Measurements from ENCODE around the gene ZMYM4. TPM values are rescaled to one million over a fixed set of nuclear protein-coding genes. Genes with fewer than 3 reads are reported as not detected.
A peak's percentile ranks its signal among the peaks of the same experiment; 100 is the strongest.

ZMYM4 gene
- polyA plus RNA-seq, 1 of the 3 experiments (the other 2 are of a cell fraction), result 12.2 TPM

DNA sequence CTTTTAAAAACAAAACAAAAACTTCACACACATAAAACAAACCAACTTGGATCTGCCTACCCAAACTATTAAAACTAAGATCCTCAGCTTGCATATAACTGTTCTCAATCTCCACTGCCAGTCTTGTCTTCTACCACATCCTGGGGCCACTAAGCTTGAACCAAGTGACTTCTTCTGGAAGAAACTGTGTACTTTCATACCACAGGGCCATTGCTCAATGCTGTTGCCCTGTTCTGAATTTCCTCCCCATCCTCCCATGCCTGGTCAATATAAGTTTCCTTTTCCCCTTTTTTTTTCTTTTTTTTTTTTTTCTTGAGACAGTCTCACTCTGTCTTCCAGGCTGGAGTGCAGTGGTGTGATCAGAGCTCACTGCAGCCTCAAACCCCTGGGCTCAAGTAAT is 178.8 kb downstream of the ZMYM4 start (continued):
- TF ChIP-seq, protein P1, sequence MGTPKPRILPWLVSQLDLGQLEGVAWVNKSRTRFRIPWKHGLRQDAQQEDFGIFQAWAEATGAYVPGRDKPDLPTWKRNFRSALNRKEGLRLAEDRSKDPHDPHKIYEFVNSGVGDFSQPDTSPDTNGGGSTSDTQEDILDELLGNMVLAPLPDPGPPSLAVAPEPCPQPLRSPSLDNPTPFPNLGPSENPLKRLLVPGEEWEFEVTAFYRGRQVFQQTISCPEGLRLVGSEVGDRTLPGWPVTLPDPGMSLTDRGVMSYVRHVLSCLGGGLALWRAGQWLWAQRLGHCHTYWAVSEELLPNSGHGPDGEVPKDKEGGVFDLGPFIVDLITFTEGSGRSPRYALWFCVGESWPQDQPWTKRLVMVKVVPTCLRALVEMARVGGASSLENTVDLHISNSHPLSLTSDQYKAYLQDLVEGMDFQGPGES (IDR thresholded peaks at IDR 0.05; ENCODE audit: low read depth, low read length), result no peak
- no peak for TF ChIP-seq POLR2AphosphoS5 (IDR thresholded peaks at IDR 0.05; ENCODE audit: low read depth, low read length)
- no peak for TF ChIP-seq TEAD4 (IDR thresholded peaks at IDR 0.05; ENCODE audit: borderline replicate concordance, insufficient read depth)
- TF ChIP-seq, protein P2, sequence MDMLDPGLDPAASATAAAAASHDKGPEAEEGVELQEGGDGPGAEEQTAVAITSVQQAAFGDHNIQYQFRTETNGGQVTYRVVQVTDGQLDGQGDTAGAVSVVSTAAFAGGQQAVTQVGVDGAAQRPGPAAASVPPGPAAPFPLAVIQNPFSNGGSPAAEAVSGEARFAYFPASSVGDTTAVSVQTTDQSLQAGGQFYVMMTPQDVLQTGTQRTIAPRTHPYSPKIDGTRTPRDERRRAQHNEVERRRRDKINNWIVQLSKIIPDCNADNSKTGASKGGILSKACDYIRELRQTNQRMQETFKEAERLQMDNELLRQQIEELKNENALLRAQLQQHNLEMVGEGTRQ (IDR thresholded peaks at IDR 0.05; ENCODE audit: borderline replicate concordance, low read depth, low read length), result no peak
- TF ChIP-seq, protein P3, sequence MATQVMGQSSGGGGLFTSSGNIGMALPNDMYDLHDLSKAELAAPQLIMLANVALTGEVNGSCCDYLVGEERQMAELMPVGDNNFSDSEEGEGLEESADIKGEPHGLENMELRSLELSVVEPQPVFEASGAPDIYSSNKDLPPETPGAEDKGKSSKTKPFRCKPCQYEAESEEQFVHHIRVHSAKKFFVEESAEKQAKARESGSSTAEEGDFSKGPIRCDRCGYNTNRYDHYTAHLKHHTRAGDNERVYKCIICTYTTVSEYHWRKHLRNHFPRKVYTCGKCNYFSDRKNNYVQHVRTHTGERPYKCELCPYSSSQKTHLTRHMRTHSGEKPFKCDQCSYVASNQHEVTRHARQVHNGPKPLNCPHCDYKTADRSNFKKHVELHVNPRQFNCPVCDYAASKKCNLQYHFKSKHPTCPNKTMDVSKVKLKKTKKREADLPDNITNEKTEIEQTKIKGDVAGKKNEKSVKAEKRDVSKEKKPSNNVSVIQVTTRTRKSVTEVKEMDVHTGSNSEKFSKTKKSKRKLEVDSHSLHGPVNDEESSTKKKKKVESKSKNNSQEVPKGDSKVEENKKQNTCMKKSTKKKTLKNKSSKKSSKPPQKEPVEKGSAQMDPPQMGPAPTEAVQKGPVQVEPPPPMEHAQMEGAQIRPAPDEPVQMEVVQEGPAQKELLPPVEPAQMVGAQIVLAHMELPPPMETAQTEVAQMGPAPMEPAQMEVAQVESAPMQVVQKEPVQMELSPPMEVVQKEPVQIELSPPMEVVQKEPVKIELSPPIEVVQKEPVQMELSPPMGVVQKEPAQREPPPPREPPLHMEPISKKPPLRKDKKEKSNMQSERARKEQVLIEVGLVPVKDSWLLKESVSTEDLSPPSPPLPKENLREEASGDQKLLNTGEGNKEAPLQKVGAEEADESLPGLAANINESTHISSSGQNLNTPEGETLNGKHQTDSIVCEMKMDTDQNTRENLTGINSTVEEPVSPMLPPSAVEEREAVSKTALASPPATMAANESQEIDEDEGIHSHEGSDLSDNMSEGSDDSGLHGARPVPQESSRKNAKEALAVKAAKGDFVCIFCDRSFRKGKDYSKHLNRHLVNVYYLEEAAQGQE (IDR thresholded peaks at IDR 0.05; ENCODE audit: low read depth, low read length), result no peak

DNA sequence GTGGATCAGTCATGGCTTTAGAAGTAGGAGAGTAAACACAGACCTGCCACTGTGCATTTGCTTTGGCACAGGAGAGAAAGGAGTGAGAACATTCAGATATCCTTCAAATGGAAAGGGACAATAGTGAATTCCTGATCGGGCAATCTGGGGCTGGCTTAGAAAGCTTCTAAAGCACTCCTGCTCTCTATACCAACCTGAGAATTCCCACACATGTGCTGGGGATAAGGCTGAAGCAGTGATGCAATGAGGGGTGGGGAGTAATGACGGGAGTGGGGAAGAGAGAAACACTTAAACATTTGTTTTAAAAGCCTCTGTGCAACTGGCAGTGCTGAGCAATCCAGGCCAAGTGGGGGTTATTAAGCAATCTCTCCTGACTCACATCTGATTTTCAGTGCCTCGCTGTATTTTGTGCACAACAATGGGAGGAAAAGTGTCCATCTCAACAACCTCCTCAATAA is 179.9 kb downstream of the ZMYM4 start:
- no peak overlapping the region for H3K4me3 ChIP-seq (ENCODE audit: low read depth in 2 of 2, low read length in 1 of 2)
- H3K27me3 ChIP-seq (ENCODE audit: insufficient read depth), result no peaks in the 10 kb centered on the region
- peak overlapping the region; percentile 12; the same call in 1 of the 2 replicates for H3K4me2 ChIP-seq
- 44% methylated on average over 3 of the region's 3 CpGs for whole genome bisulfite sequencing (ENCODE audit: low lambda C conversion rate)
- H3K9ac ChIP-seq, result peak overlapping the region; percentile 13; the same call in 1 of the 2 replicates
- H2AFZ ChIP-seq (ENCODE audit: low read depth), result no peak overlapping the region
- H3K27ac ChIP-seq (ENCODE audit: low read depth in 2 of 2, low read length in 1 of 2), result peak overlapping the region in 1 of 2 experiments; percentile 78; a peak in 2 of 4 replicates
- H3K36me3 ChIP-seq (replicated peaks in 1 of 2; ENCODE audit: control insufficient read depth in 1 of 2, insufficient read depth in 2 of 2, low read length in 1 of 2), result peaks cover 43 to 84% of the 10 kb centered on the region in 2 experiments
- no peak for DNase-seq
- peaks cover 17% of the 10 kb centered on the region for H3F3A ChIP-seq (replicated peaks; ENCODE audit: insufficient read depth)
- H4K20me1 ChIP-seq (ENCODE audit: insufficient read depth), result no peaks in the 10 kb centered on the region
- POLR2A ChIA-PET, result no interaction called here
- no peaks in the 10 kb centered on the region for H3K79me2 ChIP-seq (ENCODE audit: insufficient read depth)
- TF ChIP-seq SIN3A (IDR thresholded peaks at IDR 0.05; ENCODE audit: borderline replicate concordance, low read depth, low read length) (0 out of 2 replicates have a peak, but pooled peaks have one; percentile 8), FOSL2 (IDR thresholded peaks at IDR 0.05; ENCODE audit: borderline replicate concordance, low read depth) (peak; percentile 7; the same call in 1 of the 2 replicates), MXI1 (IDR thresholded peaks at IDR 0.05; ENCODE audit: low read depth, low read length) (no peak), CHD2 (IDR thresholded peaks at IDR 0.05; ENCODE audit: low read length, partially characterized antibody) (no peak), JUND (IDR thresholded peaks at IDR 0.05) (peak; percentile 14; the same call in 1 of the 2 replicates), RAD21 (IDR thresholded peaks at IDR 0.05; ENCODE audit: low read length) (no peak), TAF1 (IDR thresholded peaks at IDR 0.05; ENCODE audit: borderline replicate concordance, low read depth, low read length) (no peak), YY1 (IDR thresholded peaks at IDR 0.05; ENCODE audit: low read depth) (no peak), MEF2A (IDR thresholded peaks at IDR 0.05; ENCODE audit: borderline replicate concordance, low read depth) (no peak), FOXJ3 (CRISPR knock-in tag; IDR thresholded peaks at IDR 0.05) (no peak), TCF12 (IDR thresholded peaks at IDR 0.05) (peak; percentile 13; the same call in 1 of the 2 replicates), POLR2AphosphoS5 (IDR thresholded peaks at IDR 0.05; ENCODE audit: low read depth, low read length) (no peak), EP300 (IDR thresholded peaks at IDR 0.05; ENCODE audit: borderline replicate concordance in 1 of 2, low read depth in 1 of 2, low read length in 1 of 2) (no peak)
- TF ChIP-seq, protein P3 (IDR thresholded peaks at IDR 0.05; ENCODE audit: low read depth, low read length), result no peak
- TF ChIP-seq, protein P2 (IDR thresholded peaks at IDR 0.05; ENCODE audit: borderline replicate concordance, low read depth, low read length), result no peak
- TF ChIP-seq, protein P4, sequence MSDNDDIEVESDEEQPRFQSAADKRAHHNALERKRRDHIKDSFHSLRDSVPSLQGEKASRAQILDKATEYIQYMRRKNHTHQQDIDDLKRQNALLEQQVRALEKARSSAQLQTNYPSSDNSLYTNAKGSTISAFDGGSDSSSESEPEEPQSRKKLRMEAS (IDR thresholded peaks at IDR 0.05; ENCODE audit: low read depth), result peak; percentile 61
- CTCF ChIA-PET, result interaction anchor here (0.5 to 12.5 kb wide), 5 partner anchors 9 to 469 kb away, joined by 3 to 157 read pairs (median 38); partner anchors contain the start of gene AGO1
- peaks cover 11 to 32% of the 10 kb centered on the region in 2 experiments for H3K4me1 ChIP-seq (ENCODE audit: control insufficient read depth in 1 of 2, insufficient read depth in 2 of 2, low read depth in 1 of 2, low read length in 1 of 2)
- no peaks in the 10 kb centered on the region for H3K9me3 ChIP-seq
- no peaks in the 10 kb centered on the region for H3K9me2 ChIP-seq
